SK-N-SH treated with all-trans-retinoic acid at 6 μM for 48 hours (cell line): ENCODE results near the gene NPPA.

Experiments
- ATAC-seq: fragments of 200-7000 bp; cut with Tn5 transposase; 3 replicates; pipeline ENCODE4 v1.9.1; 2020; ENCODE audit warnings: mild to moderate bottlenecking, moderate library complexity
- BACH2 ChIP-seq: fragments of 250-450 bp; sonication (Bioruptor Pico); IDR thresholded peaks from 2 replicates; pipeline ENCODE4 v1.9.0; 2021; ENCODE audit warnings: mild to moderate bottlenecking, borderline replicate concordance
- CSDC2 ChIP-seq: fragments of 250-450 bp; sonication (Bioruptor Pico); IDR thresholded peaks from 2 replicates; pipeline ENCODE4 v1.5.0; 2020; ENCODE audit warnings: mild to moderate bottlenecking, moderate library complexity
- ESRRG ChIP-seq: fragments of 250-450 bp; sonication (Bioruptor Pico); IDR thresholded peaks from 2 replicates; pipeline ENCODE4 v1.6.1; 2021; ENCODE audit warnings: mild to moderate bottlenecking
- GLIS3 ChIP-seq: fragments of 250-450 bp; sonication (Bioruptor Pico); IDR thresholded peaks from 2 replicates; pipeline ENCODE4 v1.5.0; 2020; ENCODE audit warnings: mild to moderate bottlenecking, moderate library complexity
- ISL1 ChIP-seq: fragments of 250-450 bp; sonication (Bioruptor Pico); IDR thresholded peaks from 2 replicates; pipeline ENCODE4 v2.1.2; 2022; ENCODE audit warnings: mild to moderate bottlenecking, moderate library complexity
- POU6F1 ChIP-seq: fragments of 250-450 bp; sonication (Bioruptor Pico); IDR thresholded peaks from 2 replicates; pipeline ENCODE4 v1.8.0; 2021; ENCODE audit warnings: low read depth, mild to moderate bottlenecking, moderate library complexity, borderline replicate concordance
- PPARA ChIP-seq: fragments of 250-450 bp; sonication (Bioruptor Pico); IDR thresholded peaks from 2 replicates; pipeline ENCODE4 v1.5.0; 2020; ENCODE audit warnings: mild to moderate bottlenecking, borderline replicate concordance
- RARB ChIP-seq: fragments of 250-450 bp; sonication (Bioruptor Pico); IDR thresholded peaks from 2 replicates; pipeline ENCODE4 v1.8.0; 2021; ENCODE audit warnings: mild to moderate bottlenecking, moderate library complexity
- TCF4 ChIP-seq: fragments of 250-450 bp; sonication (Bioruptor Pico); IDR thresholded peaks from 2 replicates; pipeline ENCODE4 v1.8.0; 2021; ENCODE audit warnings: mild to moderate bottlenecking, moderate library complexity, borderline replicate concordance
- TOX ChIP-seq: fragments of 250-450 bp; sonication (Bioruptor Pico); IDR thresholded peaks from 2 replicates; pipeline ENCODE4 v1.8.0; 2021; ENCODE audit warnings: mild to moderate bottlenecking, moderate library complexity, borderline replicate concordance
- TSHZ2 ChIP-seq: fragments of 250-450 bp; sonication (Bioruptor Pico); IDR thresholded peaks from 2 replicates; pipeline ENCODE4 v1.5.0; 2020; ENCODE audit warnings: mild to moderate bottlenecking, moderate library complexity
- ZC3H10 ChIP-seq: fragments of 250-450 bp; sonication (Bioruptor Pico); IDR thresholded peaks from 2 replicates; pipeline ENCODE4 v1.5.1; 2021; ENCODE audit warnings: mild to moderate bottlenecking, moderate library complexity
- ZFP30 ChIP-seq: fragments of 450-650 bp; formaldehyde crosslinking; IDR thresholded peaks from 2 replicates; pipeline ENCODE4 v1.5.0; 2022; ENCODE audit warnings: mild to moderate bottlenecking, moderate library complexity
- ZNF70 ChIP-seq: fragments of 450-650 bp; formaldehyde crosslinking; IDR thresholded peaks from 2 replicates; pipeline ENCODE4 v1.5.0; 2020; ENCODE audit warnings: mild to moderate bottlenecking, moderate library complexity
- ZNF8 ChIP-seq: fragments of 450-650 bp; formaldehyde crosslinking; IDR thresholded peaks from 2 replicates; pipeline ENCODE4 v1.5.0; 2020; ENCODE audit warnings: mild to moderate bottlenecking, moderate library complexity
- TF ChIP-seq, protein P1 (sequence below): fragments of 250-450 bp; sonication (Bioruptor Pico); IDR thresholded peaks from 2 replicates; pipeline ENCODE4 v1.5.1; 2021; ENCODE audit warnings: mild to moderate bottlenecking, moderate library complexity
- TF ChIP-seq, protein P2 (sequence below): fragments of 250-450 bp; sonication (Bioruptor Pico); IDR thresholded peaks from 2 replicates; pipeline ENCODE4 v1.5.1; 2020; ENCODE audit warnings: low read depth, mild to moderate bottlenecking, moderate library complexity
- TF ChIP-seq, protein P3 (sequence below): fragments of 250-450 bp; sonication (Bioruptor Pico); IDR thresholded peaks from 2 replicates; pipeline ENCODE4 v1.8.0; 2020; ENCODE audit warnings: mild to moderate bottlenecking, moderate library complexity, borderline replicate concordance

NPPA gene

GRCh38 chr1:11837767-11838348, 9.7 kb downstream of the NPPA start:
- ATAC-seq: peak; percentile 16
- TF ChIP-seq, protein P1, sequence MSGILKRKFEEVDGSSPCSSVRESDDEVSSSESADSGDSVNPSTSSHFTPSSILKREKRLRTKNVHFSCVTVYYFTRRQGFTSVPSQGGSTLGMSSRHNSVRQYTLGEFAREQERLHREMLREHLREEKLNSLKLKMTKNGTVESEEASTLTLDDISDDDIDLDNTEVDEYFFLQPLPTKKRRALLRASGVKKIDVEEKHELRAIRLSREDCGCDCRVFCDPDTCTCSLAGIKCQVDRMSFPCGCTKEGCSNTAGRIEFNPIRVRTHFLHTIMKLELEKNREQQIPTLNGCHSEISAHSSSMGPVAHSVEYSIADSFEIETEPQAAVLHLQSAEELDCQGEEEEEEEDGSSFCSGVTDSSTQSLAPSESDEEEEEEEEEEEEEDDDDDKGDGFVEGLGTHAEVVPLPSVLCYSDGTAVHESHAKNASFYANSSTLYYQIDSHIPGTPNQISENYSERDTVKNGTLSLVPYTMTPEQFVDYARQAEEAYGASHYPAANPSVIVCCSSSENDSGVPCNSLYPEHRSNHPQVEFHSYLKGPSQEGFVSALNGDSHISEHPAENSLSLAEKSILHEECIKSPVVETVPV (CRISPR knock-in tag): no peak
- TF ChIP-seq ZFP30 (CRISPR knock-in tag) (no peak), TOX (CRISPR knock-in tag) (no peak), BACH2 (CRISPR knock-in tag) (no peak), ZC3H10 (CRISPR knock-in tag) (no peak), ISL1 (CRISPR knock-in tag) (no peak), TCF4 (CRISPR knock-in tag) (no peak), TSHZ2 (CRISPR knock-in tag) (no peak), ESRRG (no peak), GLIS3 (CRISPR knock-in tag) (no peak)
- TF ChIP-seq, protein P2, sequence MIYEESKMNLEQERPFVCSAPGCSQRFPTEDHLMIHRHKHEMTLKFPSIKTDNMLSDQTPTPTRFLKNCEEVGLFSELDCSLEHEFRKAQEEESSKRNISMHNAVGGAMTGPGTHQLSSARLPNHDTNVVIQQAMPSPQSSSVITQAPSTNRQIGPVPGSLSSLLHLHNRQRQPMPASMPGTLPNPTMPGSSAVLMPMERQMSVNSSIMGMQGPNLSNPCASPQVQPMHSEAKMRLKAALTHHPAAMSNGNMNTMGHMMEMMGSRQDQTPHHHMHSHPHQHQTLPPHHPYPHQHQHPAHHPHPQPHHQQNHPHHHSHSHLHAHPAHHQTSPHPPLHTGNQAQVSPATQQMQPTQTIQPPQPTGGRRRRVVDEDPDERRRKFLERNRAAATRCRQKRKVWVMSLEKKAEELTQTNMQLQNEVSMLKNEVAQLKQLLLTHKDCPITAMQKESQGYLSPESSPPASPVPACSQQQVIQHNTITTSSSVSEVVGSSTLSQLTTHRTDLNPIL (CRISPR knock-in tag): no peak

DNA sequence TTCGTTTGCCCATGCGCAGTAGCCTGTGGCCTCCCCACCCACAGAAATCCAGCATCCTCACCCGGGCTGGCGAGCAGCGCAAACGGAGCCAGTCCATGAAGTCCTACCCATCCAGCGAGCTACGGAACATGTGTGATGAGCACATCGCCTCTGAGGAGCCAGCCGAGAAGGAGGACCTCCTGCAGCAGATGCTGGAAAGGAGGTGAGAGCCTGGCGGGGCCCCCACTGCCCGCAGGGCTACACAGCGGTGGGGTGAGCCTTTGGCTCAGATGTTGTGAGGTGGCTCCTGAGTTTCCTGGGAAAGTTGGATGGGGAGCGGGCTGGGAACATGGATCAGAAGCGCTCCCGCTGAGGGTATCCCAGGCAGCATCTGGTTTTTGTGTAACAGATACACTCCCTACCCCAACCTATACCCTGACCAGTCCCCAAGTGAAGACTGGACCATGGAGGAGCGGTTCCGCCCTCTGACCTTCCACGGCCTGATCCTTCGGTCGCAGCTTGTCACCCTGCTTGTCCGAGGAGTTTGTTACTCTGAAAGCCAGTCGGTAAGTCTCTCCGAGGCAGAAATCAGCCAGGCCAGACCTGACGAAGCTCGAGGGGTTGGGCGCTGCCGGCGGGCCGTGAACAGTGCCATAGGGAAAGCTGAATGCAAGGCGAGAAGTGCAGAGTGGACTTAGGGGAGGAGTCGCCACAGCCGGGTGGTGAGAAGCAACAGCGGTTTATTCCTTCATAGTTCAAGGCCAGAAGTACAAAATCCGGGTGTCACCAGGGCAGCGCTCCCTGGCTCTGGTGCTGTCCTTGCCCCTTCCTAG, 10.4 kb downstream of the NPPA start:
- no peak for ATAC-seq
- TF ChIP-seq RARB: no peak
- no peak for TF ChIP-seq PPARA (CRISPR knock-in tag)
- no peak for TF ChIP-seq ZFP30 (CRISPR knock-in tag)
- no peak for TF ChIP-seq TSHZ2 (CRISPR knock-in tag)
- TF ChIP-seq ZNF8: no peak

GRCh38 chr1:11835441-11836225, 11.9 kb downstream of the NPPA start:
- ATAC-seq: no peak
- TF ChIP-seq ESRRG (no peak), ZFP30 (CRISPR knock-in tag) (no peak), RARB (no peak), ZNF70 (CRISPR knock-in tag) (no peak), ZC3H10 (CRISPR knock-in tag) (no peak), POU6F1 (CRISPR knock-in tag) (no peak), CSDC2 (CRISPR knock-in tag) (no peak), ZNF8 (no peak), BACH2 (CRISPR knock-in tag) (no peak), GLIS3 (CRISPR knock-in tag) (no peak)
- TF ChIP-seq, protein P3, sequence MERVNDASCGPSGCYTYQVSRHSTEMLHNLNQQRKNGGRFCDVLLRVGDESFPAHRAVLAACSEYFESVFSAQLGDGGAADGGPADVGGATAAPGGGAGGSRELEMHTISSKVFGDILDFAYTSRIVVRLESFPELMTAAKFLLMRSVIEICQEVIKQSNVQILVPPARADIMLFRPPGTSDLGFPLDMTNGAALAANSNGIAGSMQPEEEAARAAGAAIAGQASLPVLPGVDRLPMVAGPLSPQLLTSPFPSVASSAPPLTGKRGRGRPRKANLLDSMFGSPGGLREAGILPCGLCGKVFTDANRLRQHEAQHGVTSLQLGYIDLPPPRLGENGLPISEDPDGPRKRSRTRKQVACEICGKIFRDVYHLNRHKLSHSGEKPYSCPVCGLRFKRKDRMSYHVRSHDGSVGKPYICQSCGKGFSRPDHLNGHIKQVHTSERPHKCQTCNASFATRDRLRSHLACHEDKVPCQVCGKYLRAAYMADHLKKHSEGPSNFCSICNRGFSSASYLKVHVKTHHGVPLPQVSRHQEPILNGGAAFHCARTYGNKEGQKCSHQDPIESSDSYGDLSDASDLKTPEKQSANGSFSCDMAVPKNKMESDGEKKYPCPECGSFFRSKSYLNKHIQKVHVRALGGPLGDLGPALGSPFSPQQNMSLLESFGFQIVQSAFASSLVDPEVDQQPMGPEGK (CRISPR knock-in tag): no peak
- TF ChIP-seq, protein P2 (CRISPR knock-in tag): no peak
- TF ChIP-seq, protein P1 (CRISPR knock-in tag): no peak
